ENCODE data around the gene ITIH3. TPM values are rescaled to one million over a fixed set of nuclear protein-coding genes. Genes with fewer than 3 reads are reported as not detected.

ITIH3 gene
- total and polyA plus RNA-seq, 2 of the 4 experiments (the other 2 are of a cell fraction): 0.72 to 0.94 TPM

GRCh38 chr3:52784021-52784621, 10.5 kb upstream of the ITIH3 start:
- ChIA-PET POLR2A (ENCODE audit: unreplicated experiment) (interaction anchor here (0.6 kb wide), 1 partner anchor 9 kb away, joined by 3 read pairs; no protein-coding TSS in a partner anchor), CTCF (no interaction called here)
- H2BK5ac ChIP-seq (ENCODE audit: low read depth, low read length, poor library complexity, severe bottlenecking): no peak overlapping the region
- H4K91ac ChIP-seq (ENCODE audit: insufficient read depth, low read depth, low read length): no peak overlapping the region
- intact Hi-C loops (cut with micrococcal nuclease) (no loop called here), dilution Hi-C loops (cut with HindIII; ENCODE audit: low sequenced_read_pairs, unreplicated experiment) (no loop called here), in situ Hi-C loops (cut with MboI; ENCODE audit: low sequenced_read_pairs) (no loop called here)
- H3K4me2 ChIP-seq (ENCODE audit: low read depth, low read length): no peak overlapping the region
- H3K14ac ChIP-seq (replicated peaks; ENCODE audit: low read depth, low read length): no peak overlapping the region
- BruUV-seq (replicated peaks): no TSS peak
- H2BK120ac ChIP-seq (ENCODE audit: low read depth, low read length): no peak overlapping the region
- no peak overlapping the region for H3K23ac ChIP-seq (ENCODE audit: low read depth, low read length)
- no peaks in the 10 kb centered on the region; the same call in 1 of the 2 replicates for H3K9me1 ChIP-seq (ENCODE audit: insufficient read depth, low read length)
- H3K56ac ChIP-seq (ENCODE audit: extremely low read depth, insufficient read depth, low read length): no peak overlapping the region
- H3K9me3 ChIP-seq (ENCODE audit: control insufficient read depth, insufficient read depth, low read length): no peaks in the 10 kb centered on the region
- H3K9ac ChIP-seq (ENCODE audit: low read depth, low read length): no peak overlapping the region
- no peak overlapping the region for H2AK9ac ChIP-seq (replicated peaks; ENCODE audit: low read depth, low read length, poor library complexity)
- H3K36me3 ChIP-seq (ENCODE audit: control insufficient read depth, insufficient read depth, low read length): no peaks in the 10 kb centered on the region
- ATAC-seq (ENCODE audit: low read depth) (no peak), DNase-seq (no peak)
- WGBS, 2 experiments (ENCODE audit: extremely low coverage in 2 of 2, insufficient read length in 1 of 2): 70% methylated on average over 11 of the region's 18 CpGs; no CpG with 5 or more reads in 1 of the 2 experiments
- H2AK5ac ChIP-seq (ENCODE audit: low read depth, low read length): no peak overlapping the region
- TF ChIP-seq CEBPB (IDR thresholded peaks at IDR 0.05; ENCODE audit: low read depth, low read length): no peak
- TF ChIP-seq MAFK (IDR thresholded peaks at IDR 0.05; ENCODE audit: low read depth, low read length): no peak
- TF ChIP-seq SMC3 (IDR thresholded peaks at IDR 0.05; ENCODE audit: low read depth, low read length): no peak
- no peak for TF ChIP-seq FOS (IDR thresholded peaks at IDR 0.05; ENCODE audit: low read depth, low read length)
- no peak for TF ChIP-seq RAD21 (IDR thresholded peaks at IDR 0.05; ENCODE audit: low read length)
- no peak overlapping the region for H3K4ac ChIP-seq (ENCODE audit: low read depth, low read length)
- no peak overlapping the region for H2BK15ac ChIP-seq (ENCODE audit: low read depth, low read length)
- H3K18ac ChIP-seq (ENCODE audit: low read depth, low read length): no peak overlapping the region
- H2BK20ac ChIP-seq (ENCODE audit: low read depth, low read length): no peak overlapping the region
- H3K27me3 ChIP-seq (ENCODE audit: control insufficient read depth, insufficient read depth, low read length): peaks cover 52% of the 10 kb centered on the region
- H4K20me1 ChIP-seq (ENCODE audit: insufficient read depth, low read length): no peaks in the 10 kb centered on the region
- H2AFZ ChIP-seq (replicated peaks; ENCODE audit: low read length, poor library complexity): no peak overlapping the region
- H3K4me3 ChIP-seq (ENCODE audit: insufficient read depth, low read depth, low read length): no peak overlapping the region
- no peak overlapping the region for H4K8ac ChIP-seq (ENCODE audit: low read depth in 2 of 2, low read length in 2 of 2)
- H3K79me1 ChIP-seq (ENCODE audit: low read depth in 1 of 2, low read length in 2 of 2): no peaks in the 10 kb centered on the region
- H3K27ac ChIP-seq (ENCODE audit: insufficient read depth, low read length): no peak overlapping the region
- no peak overlapping the region for H4K5ac ChIP-seq (ENCODE audit: low read depth, low read length)
- no peaks in the 10 kb centered on the region for H3K4me1 ChIP-seq (ENCODE audit: control insufficient read depth, insufficient read depth, low read length)

Data from IMR-90 (cell line).